Superior temporal gyrus (tissue), 1 donor: ENCODE data around the gene CCR5AS.
"Not testable (repeated sequence)": the region's sequence is repeated elsewhere in the genome, so short reads cannot be mapped to it uniquely, and the experiment has no call there.

Source experiments
- DNase-seq: peaks from one replicate; pipeline ENCODE4 v3.0.0-alpha.2; 2016; ENCODE audit errors: extremely low spot score

The CCR5AS gene

DNA sequence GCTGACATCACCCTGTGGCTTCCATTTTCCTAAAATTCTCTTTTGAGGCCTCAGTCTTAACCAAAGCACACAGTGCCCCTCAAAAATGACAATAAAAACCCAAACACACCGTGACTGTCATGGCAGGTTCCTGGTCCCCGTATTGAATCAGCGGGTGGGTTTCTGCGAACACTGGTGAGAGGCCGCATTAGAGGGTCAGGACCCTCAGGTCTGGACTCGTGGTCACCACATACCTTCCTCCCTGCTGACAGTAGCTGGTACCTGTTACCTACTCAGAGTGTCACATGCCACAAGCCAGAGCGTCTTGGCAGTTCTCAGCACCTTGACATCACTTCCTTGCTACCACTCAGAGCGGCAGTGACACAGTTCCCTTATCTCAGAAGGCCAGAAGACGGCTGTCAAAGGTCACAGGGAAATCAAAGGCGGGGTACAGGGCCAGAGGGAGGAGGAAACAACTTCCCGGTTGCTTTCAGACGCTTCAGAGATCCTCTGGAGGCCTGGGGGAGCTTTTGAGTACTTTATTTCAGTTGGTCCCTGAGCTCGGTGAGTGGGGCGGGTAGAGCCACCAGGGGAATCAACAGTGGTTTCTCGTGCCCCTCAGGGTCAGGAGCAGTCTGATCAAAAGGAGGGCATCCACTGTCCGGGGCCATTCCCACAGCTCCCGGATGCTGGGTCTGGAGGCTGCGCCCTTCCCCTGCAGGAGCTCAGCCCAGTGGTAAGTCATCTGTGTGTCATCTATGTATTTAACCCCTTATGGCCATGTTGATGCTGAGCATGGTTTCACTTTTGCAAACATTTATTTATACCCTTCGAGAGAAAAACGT lies at the start of gene CCR5AS, which contains the start of gene CCRL2:
Gene CCR5AS (minus strand): TSS at position 279 of the 824 bp plus-strand sequence.
Gene CCRL2 (plus strand): TSS at position 472 of the 824 bp plus-strand sequence. CDS start 821 bp downstream, outside the sequence.
- no peak for DNase-seq

DNA sequence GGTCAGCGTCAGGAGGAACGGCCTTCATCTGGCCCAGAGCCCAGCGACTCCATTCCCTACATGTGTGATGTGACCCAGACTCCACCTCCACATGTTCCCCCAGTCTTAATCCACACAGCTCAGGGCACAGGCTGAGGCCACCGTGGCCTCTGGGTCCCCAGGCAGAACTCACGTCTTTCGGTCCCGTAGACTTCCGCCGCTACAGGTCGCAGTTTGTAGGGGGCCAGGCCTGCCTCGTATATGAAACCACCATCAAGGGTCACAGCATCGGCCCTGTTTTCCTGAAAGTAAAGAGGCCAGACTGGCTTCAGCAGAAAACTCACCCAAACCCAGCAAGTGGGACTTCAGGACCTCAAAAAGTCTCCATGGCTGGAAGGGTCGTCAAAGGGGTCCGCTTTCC lies 49.3 kb upstream of the CCR5AS start:
- DNase-seq, result no peak

DNA sequence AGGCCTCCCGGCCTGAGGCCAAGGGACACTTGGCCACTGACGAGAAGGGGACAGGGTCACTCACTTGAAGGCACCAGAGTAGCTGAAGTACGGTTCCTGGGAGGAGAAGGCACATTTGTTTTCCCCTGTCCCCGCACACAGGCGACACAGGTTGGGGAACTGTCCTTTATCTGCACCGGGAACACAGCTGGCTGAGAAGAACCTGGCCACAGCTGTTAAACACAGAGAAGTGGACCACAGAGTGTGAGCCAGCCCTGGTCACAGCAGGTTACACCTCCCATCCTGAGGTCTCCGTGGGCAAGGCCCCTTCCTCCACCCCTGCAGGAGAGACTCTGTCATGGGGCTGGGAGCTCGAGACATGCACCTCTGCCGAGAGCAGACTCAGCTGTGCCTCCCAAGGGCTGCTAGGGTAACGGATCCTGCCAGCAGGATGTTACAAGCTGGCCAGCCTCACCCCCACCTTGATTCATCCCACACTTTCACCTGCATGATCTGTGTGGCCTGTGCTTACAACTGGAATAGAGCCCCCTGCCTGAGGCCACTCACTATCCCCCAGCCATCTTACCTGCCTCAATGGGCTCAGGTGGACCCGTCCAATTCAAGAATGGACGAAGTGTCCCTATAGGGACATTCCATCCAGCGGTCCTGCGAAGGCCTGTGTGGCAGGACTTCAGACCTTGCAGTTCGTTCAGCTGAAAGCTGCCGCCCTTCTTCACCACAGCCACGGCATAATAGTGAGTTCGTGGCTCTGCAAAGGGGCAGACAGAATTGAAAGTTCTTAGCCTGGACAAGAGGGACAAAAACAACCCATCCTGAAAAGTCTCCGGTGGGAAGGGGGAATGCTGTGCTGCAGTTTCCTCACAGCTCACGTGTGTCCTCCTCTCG lies 48.6 kb upstream of the CCR5AS start:
- no peak for DNase-seq

DNA sequence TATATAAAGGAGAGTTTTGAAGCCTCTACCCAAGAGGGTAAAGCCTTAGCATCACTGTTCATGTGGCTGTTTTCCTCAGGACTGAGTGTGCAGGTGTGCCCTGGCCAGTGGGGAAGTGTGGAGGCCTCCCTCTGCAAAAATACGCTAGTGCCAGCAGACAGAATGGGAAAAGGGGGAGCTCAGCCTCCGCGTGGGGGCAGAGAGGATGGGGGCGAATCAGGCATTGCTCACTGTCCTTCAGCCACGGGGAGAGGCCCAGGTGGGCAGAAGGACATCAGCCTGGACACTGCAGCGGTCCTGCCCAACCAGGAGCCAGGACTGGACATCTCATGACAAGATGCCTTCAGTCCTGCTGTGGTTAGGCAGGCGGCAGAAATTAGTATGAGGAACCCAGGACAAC lies 47.7 kb upstream of the CCR5AS start:
- DNase-seq, result no peak

DNA sequence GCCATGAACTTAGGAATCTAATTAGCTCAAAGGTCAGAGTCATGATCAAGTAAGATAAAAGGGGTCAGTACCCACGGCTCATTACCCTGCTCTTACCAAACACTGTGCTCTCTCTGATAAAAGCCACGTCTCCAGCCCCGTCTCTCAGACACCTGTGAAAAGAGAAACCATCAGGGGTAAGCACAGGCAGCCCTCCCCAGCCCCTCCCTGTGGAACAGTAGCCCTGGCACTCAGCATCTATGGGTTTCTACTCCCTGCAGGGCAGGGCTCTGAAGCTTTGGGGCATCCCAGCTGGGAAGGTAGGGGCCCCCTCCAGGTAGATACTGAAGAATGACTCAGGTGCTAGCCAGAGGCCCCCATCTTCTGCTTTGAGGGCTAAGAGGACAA lies 47.3 kb upstream of the CCR5AS start:
- no peak for DNase-seq

DNA sequence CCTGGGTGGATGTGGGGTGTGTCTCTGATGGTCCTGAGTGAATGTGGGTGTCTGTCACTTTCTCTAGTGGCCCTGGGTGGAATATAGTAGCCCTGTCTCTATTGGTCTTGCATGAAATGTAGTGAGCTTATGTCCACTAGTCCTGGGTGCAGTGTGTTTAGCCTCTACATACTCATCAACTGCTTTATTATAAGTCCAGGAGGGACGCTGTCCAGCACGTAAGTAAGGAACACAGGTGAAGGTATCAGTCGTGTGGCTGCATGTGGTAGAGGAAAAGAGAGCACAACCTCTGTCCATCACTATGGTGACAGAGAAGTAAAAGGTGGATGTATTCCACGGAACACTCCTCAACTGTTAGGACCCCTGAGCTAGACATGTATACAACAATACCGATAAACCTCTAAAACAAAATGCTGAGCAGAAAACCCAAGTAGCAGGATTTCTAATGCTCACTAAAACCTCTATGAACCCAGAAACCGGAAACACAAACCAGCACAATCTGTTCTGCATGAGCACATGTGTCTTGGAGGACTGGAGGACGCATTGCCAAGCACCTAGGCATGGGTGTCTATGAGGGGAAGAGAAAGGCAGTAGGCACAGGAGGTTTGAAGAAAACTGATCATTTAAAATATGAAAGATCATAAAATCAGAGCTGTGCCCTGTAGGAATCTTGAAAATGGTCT lies 46.8 kb upstream of the CCR5AS start:
- DNase-seq, result no peak

DNA sequence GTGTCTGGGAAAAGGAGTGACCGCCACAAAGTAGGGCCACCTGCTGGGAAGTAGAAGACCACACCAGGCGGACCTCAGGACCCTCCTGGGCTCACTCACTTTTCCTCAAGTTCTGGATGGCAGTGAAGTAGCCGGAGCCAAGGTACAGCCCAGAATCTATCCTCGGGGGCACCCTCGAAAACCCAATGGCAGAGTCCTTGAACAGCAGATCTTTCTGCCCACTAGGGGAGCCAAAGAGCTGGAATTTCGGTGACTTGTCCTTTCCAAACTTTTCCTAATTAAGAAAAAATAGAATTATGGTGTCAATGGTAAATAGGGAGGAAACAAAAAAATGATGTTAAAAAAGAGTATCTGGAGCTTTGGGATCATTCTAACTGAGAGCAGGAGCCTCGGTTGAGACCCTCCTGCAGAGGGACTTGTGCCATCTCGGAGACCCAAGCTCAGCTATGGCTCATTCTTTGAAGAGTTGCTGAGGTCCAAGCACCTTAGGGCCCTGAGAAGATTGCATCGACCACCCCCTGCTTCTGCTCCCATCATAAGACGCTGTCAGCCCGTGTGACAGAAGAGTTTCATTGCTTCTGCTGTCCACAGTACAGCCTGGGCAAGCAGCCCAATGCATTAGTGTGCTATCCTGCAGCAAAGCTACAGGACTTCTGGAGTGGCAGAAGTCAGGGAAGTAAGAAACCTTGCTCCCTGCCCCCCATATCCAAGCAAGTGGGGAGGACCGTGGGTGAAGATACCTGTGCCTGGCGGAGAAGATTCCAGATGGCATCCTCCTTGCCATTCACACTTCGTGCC lies 43.1 kb upstream of the CCR5AS start:
- DNase-seq, result no peak

DNA sequence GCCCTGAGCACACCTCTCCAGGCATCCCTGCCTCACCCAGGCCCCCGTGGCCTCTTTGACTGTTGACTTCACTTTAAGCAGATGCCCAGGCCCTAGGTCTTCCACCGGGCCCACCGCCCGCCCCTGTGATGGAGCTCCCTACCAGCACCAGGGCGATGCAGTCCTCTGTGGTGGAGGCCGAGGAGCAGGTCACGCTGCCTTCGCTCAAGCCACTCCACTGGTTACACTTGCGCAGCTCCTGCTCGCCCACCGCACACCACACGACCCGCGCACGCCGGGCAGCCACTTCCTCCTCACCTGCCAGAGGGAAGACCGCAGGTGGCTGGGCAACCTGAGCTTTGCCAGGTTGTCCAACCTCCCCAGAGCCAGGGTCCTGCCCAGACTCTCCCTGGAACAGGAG lies 41.9 kb upstream of the CCR5AS start:
- DNase-seq, result no peak

DNA sequence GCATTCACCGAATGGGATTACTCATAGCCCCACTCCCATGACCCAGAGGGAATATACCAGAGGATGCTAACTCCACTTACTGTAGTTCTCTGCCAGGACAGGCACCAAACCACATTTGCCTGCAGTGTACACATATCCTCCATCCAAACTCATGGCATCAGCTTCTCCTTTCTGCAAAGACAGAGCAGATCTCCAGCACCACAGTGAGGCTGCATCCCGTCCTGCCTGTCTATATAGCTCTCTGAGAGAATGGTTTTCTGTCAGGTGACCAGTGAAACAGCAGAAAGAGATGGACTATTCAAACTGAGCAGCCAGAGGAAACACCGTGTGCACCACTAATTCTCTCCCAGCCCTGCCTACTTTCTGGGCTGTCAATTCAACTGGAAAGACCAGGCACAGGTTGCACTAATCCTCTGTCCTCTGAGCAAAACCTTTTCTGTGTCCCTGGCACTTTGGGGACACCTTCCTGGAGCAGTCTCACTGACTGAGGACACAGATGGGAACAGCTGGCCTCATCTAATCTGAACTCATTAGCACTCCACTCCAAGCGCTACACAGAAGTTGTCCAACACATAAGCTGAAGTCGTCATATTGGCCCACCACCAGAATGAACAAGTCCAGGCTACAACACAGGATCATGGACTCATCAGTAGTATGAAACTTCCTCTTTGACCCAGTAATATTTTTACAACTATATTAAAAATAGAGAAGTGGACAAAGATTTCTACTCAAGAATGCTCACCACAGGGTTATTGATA lies 40.5 kb upstream of the CCR5AS start:
- no peak for DNase-seq

DNA sequence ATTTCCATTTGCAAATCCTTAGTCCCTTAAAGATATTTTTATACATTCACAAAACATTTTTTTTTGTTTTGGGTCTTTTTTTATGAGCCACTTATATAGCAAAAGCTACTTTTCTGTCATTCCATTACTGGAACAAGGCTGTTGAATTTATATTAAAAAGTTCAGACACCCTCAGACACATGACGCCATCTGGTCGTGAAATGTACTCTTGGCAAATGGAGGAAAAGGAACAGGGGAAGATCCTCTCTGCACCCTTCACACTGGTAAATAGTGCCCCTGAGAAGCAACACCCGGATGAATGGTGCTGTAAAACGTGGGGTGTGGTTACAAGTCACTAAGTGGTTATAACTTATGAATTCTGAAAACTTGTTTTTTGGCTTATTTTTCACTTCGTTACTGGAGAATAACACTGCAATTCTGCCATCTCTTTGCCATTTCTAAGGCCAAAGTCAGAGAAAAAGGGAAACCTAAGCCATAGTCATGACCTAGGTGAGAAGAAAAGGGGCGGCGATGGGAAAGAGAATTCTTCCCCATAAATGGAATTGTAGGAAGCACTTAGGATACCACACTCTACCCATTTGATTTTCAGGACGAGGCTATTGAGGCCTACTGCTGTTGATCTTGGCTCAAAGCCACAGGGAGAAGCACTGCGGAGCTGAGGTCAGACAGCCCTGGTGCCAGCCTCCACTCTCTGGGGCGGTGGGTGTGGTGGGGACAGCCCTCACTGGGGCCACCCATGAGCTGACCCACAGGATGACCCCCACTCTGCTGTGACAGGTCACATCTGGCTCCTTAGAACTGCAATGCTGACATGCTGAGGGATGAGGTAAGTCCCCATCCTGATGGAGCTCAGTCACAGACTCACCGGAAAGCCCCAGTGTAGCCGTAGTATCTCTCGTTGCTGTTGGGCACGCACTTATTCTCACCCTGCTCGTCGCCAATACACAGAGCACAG lies 36.0 kb upstream of the CCR5AS start:
- DNase-seq, result no peak

DNA sequence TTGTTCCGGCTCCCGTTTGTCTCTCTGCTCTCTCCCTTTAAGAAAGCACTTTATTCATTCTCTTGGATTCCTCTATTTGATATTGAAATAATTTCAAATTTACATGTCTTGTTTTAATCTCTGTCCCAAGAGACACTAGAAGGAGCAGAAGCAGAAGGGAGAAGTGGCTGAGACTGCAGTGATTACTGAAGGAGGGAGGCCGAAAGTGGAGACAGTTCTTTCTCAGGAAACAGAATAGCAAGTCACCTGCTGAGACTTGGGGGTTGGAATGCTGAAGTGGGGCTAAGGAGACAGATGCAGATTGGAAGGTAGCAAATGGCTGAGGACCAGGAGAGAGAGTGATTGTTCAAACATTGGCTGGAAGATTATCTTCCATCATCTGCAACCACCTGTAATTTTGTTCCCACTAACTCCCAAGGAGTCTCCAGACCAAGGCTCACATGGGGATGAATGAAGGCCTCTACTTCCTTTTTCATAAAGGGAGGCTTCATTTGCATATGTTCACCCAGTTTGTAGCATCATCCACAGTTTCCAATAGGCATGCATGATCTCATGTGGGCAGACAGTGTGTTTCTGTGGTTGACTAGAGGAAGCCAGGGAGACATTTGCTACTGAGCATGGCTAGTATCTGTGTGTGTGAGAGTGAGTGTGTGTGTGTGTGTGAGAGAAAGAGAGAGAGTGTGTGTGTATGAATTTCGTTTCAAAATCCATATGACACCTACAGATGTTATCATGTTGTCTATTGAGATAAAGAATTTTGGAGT lies 33.8 kb upstream of the CCR5AS start:
- DNase-seq, result no peak

DNA sequence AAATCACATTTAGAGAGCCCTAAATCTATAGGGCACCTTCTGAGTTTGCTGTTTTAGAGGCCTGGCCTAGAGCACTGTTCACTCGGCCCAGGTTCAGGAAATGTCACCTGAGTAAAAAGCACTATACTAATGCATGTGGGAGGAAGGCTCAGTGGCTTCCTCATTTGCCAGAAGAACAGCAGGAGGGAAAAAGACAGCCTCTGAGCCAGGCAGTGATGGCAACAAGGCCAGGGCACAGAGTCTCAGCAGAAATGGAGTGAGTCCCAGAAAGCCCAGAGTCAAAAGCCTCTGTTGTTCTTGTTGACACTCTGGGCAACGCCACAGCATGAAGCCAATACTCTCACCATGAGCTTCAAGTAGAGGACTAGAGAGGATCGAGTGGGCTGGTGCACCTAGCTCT lies 32.0 kb upstream of the CCR5AS start:
- peak; percentile 32 for DNase-seq

DNA sequence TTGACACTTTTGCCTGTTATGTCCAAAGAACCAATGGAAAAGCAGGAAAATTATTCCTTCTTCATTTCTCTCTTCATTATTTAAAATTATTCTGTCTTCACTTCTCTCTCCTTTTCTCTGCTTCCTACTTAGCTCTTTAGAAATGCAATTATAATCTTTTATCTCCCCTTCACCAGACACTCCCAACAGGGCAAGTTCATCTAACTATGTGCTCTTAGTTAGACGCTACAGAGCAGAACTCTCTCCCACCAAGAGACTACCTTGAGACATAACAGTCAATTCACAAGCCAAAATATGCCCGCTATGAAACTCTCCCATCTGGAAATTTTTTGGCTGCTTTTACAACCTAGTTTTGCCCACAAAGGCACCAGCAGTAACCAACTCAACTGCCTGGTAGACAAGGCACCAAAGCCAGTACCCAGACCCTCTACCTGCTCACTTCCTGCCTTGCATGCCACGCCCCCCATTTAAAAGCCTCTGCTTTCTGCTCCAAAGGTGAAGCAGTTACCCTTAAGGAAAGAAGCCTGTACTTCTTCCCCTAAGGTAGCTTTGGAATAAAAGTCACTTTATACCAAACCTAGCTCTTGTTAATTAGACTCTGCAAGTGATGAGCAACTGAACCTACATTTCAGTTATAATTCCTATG lies 28.3 kb upstream of the CCR5AS start:
- no peak for DNase-seq

DNA sequence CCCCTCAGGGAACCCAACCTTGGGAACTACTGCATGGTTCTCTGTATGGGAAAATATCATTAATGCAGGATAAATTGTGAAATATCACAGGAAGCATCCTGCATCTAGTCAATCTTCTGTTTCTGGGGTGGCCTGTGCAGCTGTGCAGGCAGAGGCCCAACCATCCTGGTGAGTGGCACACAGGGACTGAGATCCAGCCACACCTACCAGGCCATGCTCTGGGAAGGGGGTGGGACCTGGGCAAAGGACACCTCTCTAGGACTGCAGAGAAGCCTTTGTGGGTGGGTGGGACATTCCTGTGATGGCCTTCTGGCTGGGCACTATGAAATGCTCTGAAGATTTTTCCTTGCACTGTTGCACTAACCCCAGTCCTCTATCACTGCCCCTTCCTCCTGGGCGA lies 27.0 kb upstream of the CCR5AS start:
- DNase-seq, result no peak

DNA sequence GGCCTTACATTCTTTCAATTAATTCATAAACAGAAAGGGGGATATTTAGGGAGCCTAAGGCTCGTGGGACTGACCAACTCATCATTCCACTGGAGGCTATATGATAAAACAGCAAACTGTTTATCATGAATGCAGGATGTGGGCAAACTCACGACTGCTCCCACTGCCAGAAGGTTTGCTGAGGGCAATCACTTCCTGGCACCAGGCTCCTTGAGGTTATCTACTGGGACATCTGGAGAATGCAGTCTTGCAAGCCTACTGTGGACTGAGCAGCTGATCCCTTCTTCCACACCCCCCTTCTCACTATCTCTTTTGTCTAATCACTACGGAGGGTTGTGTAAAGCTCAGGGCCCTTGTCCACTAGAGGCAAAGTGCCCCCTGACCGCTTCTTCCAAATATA lies 26.3 kb upstream of the CCR5AS start:
- not testable (repeated sequence) for DNase-seq

DNA sequence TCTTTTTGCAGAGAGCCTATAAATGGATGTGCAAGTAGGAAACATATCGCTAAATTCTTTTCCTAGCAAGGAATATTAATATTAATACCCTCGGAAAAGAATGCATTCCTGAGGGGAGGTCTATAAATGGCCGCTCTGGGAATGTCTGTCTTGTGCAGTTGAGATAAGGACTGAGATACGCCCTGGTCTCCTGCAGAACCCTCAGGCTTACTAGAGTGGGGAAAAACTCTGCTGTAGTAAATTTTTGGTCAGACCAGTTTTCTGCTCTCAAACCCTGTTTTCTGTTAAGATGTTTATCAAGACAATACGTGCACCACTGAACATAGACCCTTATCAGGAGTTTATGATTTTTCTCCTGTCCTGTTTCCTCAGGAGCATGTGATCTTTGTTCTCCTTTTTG lies 25.0 kb upstream of the CCR5AS start:
- not testable (repeated sequence) for DNase-seq

DNA sequence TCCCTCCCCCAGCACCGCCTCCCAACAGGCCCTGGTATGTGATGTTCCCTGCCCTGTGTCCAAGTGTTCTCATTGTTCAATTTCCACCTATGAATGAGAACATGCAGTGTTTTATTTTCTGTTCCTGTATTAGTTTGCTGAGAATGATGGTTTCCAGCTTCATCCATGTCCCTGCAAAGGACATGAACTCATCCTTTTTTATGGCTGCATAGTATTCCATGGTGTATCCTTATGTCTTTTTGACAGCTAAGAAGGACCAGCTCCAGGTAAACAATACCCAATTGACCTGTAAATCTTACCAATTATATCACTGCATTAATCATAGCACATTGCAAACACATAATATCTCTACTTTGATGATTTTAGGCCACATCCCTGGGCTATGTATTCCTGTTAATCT lies 24.0 kb upstream of the CCR5AS start:
- DNase-seq, result not testable (repeated sequence)

DNA sequence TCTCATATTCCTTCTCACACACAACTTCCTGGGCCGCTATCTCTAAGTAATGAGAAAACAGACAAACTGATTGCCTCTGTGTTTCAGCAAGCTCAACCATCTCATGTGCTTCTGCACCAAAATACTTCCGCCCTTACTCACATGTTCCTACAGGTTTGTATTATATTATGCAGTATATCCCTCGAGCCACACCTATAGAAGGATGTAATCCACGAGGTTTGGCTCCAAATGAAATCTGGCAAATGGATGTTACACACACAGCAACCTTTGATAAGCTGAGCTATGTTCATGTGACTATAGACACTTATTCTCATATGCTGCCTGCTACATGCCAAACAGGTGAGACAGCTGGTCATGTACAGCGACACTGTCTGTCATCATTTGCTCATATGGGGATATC lies 22.8 kb upstream of the CCR5AS start:
- DNase-seq, result no peak
